H1 (cell line): Measurements from ENCODE around the gene RNF130. TPM values are rescaled to one million over a fixed set of nuclear protein-coding genes. Genes with fewer than 3 reads are reported as not detected.
"Not testable (repeated sequence)": the region's sequence is repeated elsewhere in the genome, so short reads cannot be mapped to it uniquely, and the experiment has no call there.

Experiments used
- CTCF ChIA-PET: fragments of 300-600 bp; sonication (Branson Sonifier 250); formaldehyde crosslinking; loops from one replicate; lab custom pipeline; 2021; ENCODE audit not compliant: partially characterized antibody; lab: Charles Lee
- POLR2A ChIA-PET: fragments of 300-600 bp; sonication (Branson Sonifier 250); formaldehyde crosslinking; loops from one replicate; lab custom pipeline; 2021; ENCODE audit warnings: inconsistent platforms; ENCODE audit not compliant: partially characterized antibody; lab: Charles Lee
- DNase-seq, 2 experiments: peaks; one replicate each; pipeline versions ENCODE4 v3.0.0 to v3.0.0-alpha.2; 2010 to 2022; ENCODE audit warnings: low spot score in 2 of 2, low read depth in 1 of 2, mixed read lengths in 1 of 2
- FAIRE-seq: peaks from 2 replicates; lab custom pipeline; 2011; peaks lifted over from hg19 to GRCh38; lab: Jason Lieb, UNC
- H2AFZ ChIP-seq: 2 replicates; pipeline ENCODE4 v1.8.1; 2012; ENCODE audit warnings: low read length, inconsistent platforms
- H2AK5ac ChIP-seq: 2 replicates; pipeline ENCODE4 v1.6.1; 2013; ENCODE audit warnings: low read depth, low read length
- H2BK120ac ChIP-seq: replicated peaks from 2 replicates; pipeline ENCODE3; 2013; ENCODE audit warnings: low read depth, low read length, inconsistent platforms
- H2BK12ac ChIP-seq: 2 replicates; pipeline ENCODE4 v1.6.1; 2013; ENCODE audit warnings: low read depth, low read length
- H2BK15ac ChIP-seq: 2 replicates; pipeline ENCODE4 v1.6.1; 2013; ENCODE audit warnings: low read length
- H2BK20ac ChIP-seq: 2 replicates; pipeline ENCODE4 v1.6.1; 2013; ENCODE audit warnings: low read length
- H2BK5ac ChIP-seq: 2 replicates; pipeline ENCODE4 v1.6.1; 2013; ENCODE audit warnings: low read depth, low read length
- H3K14ac ChIP-seq: 2 replicates; pipeline ENCODE4 v1.6.1; 2013; ENCODE audit warnings: inconsistent platforms; ENCODE audit not compliant: insufficient read length
- H3K18ac ChIP-seq: 2 replicates; pipeline ENCODE4 v1.6.1; 2013; ENCODE audit warnings: low read length; ENCODE audit errors: extremely low read depth
- H3K23ac ChIP-seq: 2 replicates; pipeline ENCODE4 v1.6.1; 2013; ENCODE audit warnings: inconsistent platforms; ENCODE audit not compliant: insufficient read length
- H3K23me2 ChIP-seq: 2 replicates; pipeline ENCODE4 v1.6.1; 2013; ENCODE audit warnings: low read depth, low read length
- H3K27ac ChIP-seq: 2 replicates; pipeline ENCODE4 v1.6.1; 2011; ENCODE audit warnings: low read depth, low read length, inconsistent platforms
- H3K27me3 ChIP-seq, 4 experiments: replicated peaks in 1 of 4; 1 replicate in 1 of 4; 2 replicates in 3 of 4; pipeline versions ENCODE4 v1.6.1 to v1.8.1; 2011 to 2013; ENCODE audit warnings: low read length in 3 of 4, mild to moderate bottlenecking in 3 of 4, inconsistent platforms in 2 of 4, mixed read lengths in 2 of 4, moderate library complexity in 1 of 4; ENCODE audit not compliant: control insufficient read depth in 3 of 4, insufficient read depth in 3 of 4; ENCODE audit errors: extremely low read depth in 1 of 4
- H3K36me3 ChIP-seq, 4 experiments: 2 replicates each; pipeline versions ENCODE4 v1.6.1 to v1.8.1; 2011 to 2013; ENCODE audit warnings: mild to moderate bottlenecking in 4 of 4, low read length in 3 of 4, moderate library complexity in 2 of 4, control low read depth in 1 of 4, inconsistent platforms in 1 of 4; ENCODE audit not compliant: insufficient read depth in 4 of 4, control insufficient read depth in 2 of 4
- H3K4ac ChIP-seq: replicated peaks from 2 replicates; pipeline ENCODE3; 2013; ENCODE audit warnings: low read length, low read depth, mixed read lengths, inconsistent platforms; ENCODE audit not compliant: insufficient read length
- H3K4me1 ChIP-seq, 4 experiments: replicated peaks in 1 of 4; 1 replicate in 1 of 4; 2 replicates in 3 of 4; pipeline versions ENCODE4 v1.6.1 to v1.8.1; 2011 to 2013; ENCODE audit warnings: low read length in 3 of 4, inconsistent platforms in 2 of 4, mixed read lengths in 1 of 4; ENCODE audit not compliant: insufficient read depth in 4 of 4, control insufficient read depth in 3 of 4
- H3K4me2 ChIP-seq, 2 experiments: 2 replicates each; pipeline versions ENCODE4 v1.6.1 to v1.8.1; 2011 to 2013; ENCODE audit warnings: low read depth in 2 of 2, low read length in 2 of 2, control low read depth in 1 of 2, inconsistent platforms in 1 of 2, mild to moderate bottlenecking in 1 of 2; ENCODE audit not compliant: insufficient read depth in 1 of 2
- H3K4me3 ChIP-seq, 4 experiments: fragments of 200-600, 300-600 bp in 1 of 4; sonication (generic), shearing (Covaris generic), sonication (Bioruptor Twin) in 1 of 4; 2 replicates each; pipeline versions ENCODE4 v1.5.1 to v1.8.1; 2011 to 2016; ENCODE audit warnings: low read length in 4 of 4, low read depth in 3 of 4, control low read depth in 2 of 4, inconsistent platforms in 2 of 4, mild to moderate bottlenecking in 2 of 4, mixed read lengths in 1 of 4, moderate library complexity in 1 of 4; ENCODE audit not compliant: insufficient read depth in 2 of 4; ENCODE audit errors: extremely low read depth in 1 of 4
- H3K56ac ChIP-seq: replicated peaks from 2 replicates; pipeline ENCODE3; 2013; ENCODE audit warnings: low read depth, mild to moderate bottlenecking, mixed read lengths, low read length, inconsistent platforms; ENCODE audit not compliant: insufficient read length
- H3K79me1 ChIP-seq: 2 replicates; pipeline ENCODE4 v1.6.1; 2013; ENCODE audit warnings: low read depth, low read length, control low read depth
- H3K79me2 ChIP-seq, 2 experiments: 2 replicates each; pipeline versions ENCODE4 v1.6.1 to v1.8.1; 2012 to 2013; ENCODE audit warnings: low read length in 2 of 2, mild to moderate bottlenecking in 2 of 2, inconsistent platforms in 1 of 2; ENCODE audit not compliant: insufficient read depth in 2 of 2, control insufficient read depth in 1 of 2
- H3K9ac ChIP-seq, 4 experiments: replicated peaks in 1 of 4; 1 replicate in 1 of 4; 2 replicates in 3 of 4; pipeline versions ENCODE4 v1.6.1 to v1.8.1; 2011 to 2013; ENCODE audit warnings: low read depth in 3 of 4, low read length in 3 of 4, control low read depth in 2 of 4, mild to moderate bottlenecking in 2 of 4, moderate library complexity in 2 of 4, inconsistent platforms in 1 of 4; ENCODE audit errors: extremely low read depth in 1 of 4
- H3K9me3 ChIP-seq, 2 experiments: 2 replicates each; pipeline versions ENCODE4 v1.6.1 to v1.8.1; 2012 to 2013; ENCODE audit warnings: mild to moderate bottlenecking in 2 of 2, moderate library complexity in 2 of 2, control low read depth in 1 of 2, inconsistent platforms in 1 of 2, low read depth in 1 of 2, low read length in 1 of 2, mixed read lengths in 1 of 2; ENCODE audit not compliant: insufficient read depth in 2 of 2
- H4K20me1 ChIP-seq, 2 experiments: replicated peaks in 1 of 2; 2 replicates each; pipeline versions ENCODE3 to v1.8.1; 2011 to 2013; ENCODE audit warnings: inconsistent platforms in 2 of 2, low read length in 2 of 2, mild to moderate bottlenecking in 1 of 2; ENCODE audit not compliant: insufficient read depth in 2 of 2, control insufficient read depth in 1 of 2
- H4K5ac ChIP-seq: 2 replicates; pipeline ENCODE4 v1.6.1; 2013; ENCODE audit warnings: low read length, low read depth, mixed read lengths, inconsistent platforms; ENCODE audit not compliant: insufficient read length
- H4K8ac ChIP-seq: 2 replicates; pipeline ENCODE4 v1.8.0; 2013; ENCODE audit warnings: mild to moderate bottlenecking, moderate library complexity, low read length, inconsistent platforms; ENCODE audit not compliant: insufficient read depth; ENCODE audit errors: extremely low read depth
- H4K91ac ChIP-seq: replicated peaks from 2 replicates; pipeline ENCODE3; 2013; ENCODE audit warnings: low read length, mixed read lengths, inconsistent platforms; ENCODE audit not compliant: insufficient read length
- WGBS, 2 experiments: shearing (Covaris generic) in 1 of 2; methylation state at CpG; one replicate each; pipeline versions ENCODE4 v1.1.6 to v1.1.7; 2013 to 2015; ENCODE audit warnings: low lambda C conversion rate in 2 of 2, mixed read lengths in 2 of 2, inconsistent platforms in 1 of 2, low coverage in 1 of 2, missing lambda C conversion rate in 1 of 2; ENCODE audit not compliant: insufficient replicate concordance in 2 of 2, insufficient coverage in 1 of 2, insufficient read length in 1 of 2; ENCODE audit errors: extremely low coverage in 1 of 2, missing lambda C conversion rate in 1 of 2; 5-methylcytosine and 5-hydroxymethylcytosine counted together
- polyA plus RNA-seq, 7 experiments: library from polyadenylated mRNA; depleted of rRNA in 3 of 7; stranded (reverse) in 5 of 7; unstranded in 2 of 7; fragments of >200 nt in 5 of 7; fragments of 200-250 nt in 2 of 7; gene quantifications; 1 replicate in 5 of 7; 2 replicates in 1 of 7; 4 replicates in 1 of 7; pipeline versions ENCODE4 v1.2.1 to v1.2.3, GENCODE V29; 2011 to 2013; ENCODE audit warnings: missing spikeins in 2 of 7, mixed read lengths in 2 of 7
- total RNA-seq: library from RNA; stranded (reverse); fragmentation: NEBNext Ultra II Directional; extraction: Animal tissue kit (Norgen Biotek cat#: 25700); gene quantifications from 2 replicates; pipeline ENCODE4 v1.2.1, GENCODE V29; 2021

RNF130 gene
- total and polyA plus RNA-seq, 2 of the 8 experiments (the other 6 are each of a cell fraction or from before 2014, with no cell fraction given), result 65.1 to 70.0 TPM

DNA sequence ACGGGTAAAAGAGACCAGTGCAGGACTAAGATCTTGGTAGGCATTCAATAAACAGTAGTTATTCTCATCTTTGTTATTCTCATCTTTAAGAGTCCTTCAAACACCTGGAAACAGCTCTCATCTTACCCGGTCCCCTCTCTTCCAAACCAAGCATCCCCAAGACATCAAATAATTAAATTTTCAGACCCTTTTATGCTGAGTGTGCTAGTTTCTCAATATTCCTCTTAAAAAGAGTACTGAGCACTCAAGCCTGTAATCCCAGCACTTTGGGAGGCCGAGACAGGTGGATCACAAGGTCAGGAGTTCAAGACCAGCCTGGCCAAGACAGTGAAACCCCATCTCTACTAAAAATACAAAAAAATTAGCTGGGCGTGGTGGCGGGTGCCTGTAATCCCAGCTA, 112.4 kb downstream of the RNF130 start:
- H3K27me3 ChIP-seq, H3K4me3 ChIP-seq, H3K4ac ChIP-seq, H3K23ac ChIP-seq, H3K4me1 ChIP-seq, H3K18ac ChIP-seq, H2BK15ac ChIP-seq, H2AFZ ChIP-seq, H2BK120ac ChIP-seq, H4K91ac ChIP-seq, H2BK12ac ChIP-seq, H3K4me2 ChIP-seq, H3K14ac ChIP-seq, H3K56ac ChIP-seq, H4K20me1 ChIP-seq, H3K79me2 ChIP-seq, H2AK5ac ChIP-seq, H3K23me2 ChIP-seq, H3K9ac ChIP-seq, H4K8ac ChIP-seq, H3K79me1 ChIP-seq, H3K9me3 ChIP-seq, DNase-seq, H4K5ac ChIP-seq, FAIRE-seq, H2BK5ac ChIP-seq, H2BK20ac ChIP-seq, H3K27ac ChIP-seq: not testable (repeated sequence)
- ChIA-PET CTCF (interaction anchor here (0.9 to 1.7 kb wide), 3 partner anchors 14 to 50 kb away, joined by 3 to 6 read pairs (median 5); no protein-coding TSS in a partner anchor), POLR2A (interaction anchor here (0.8 to 1.5 kb wide), 2 partner anchors 12 to 124 kb away, joined by 4 to 5 read pairs; no protein-coding TSS in a partner anchor)
- peaks cover 6 to 47% (median 14%) of the 10 kb centered on the region in 4 experiments for H3K36me3 ChIP-seq
- WGBS, 2 experiments, result 89% methylated on average over 5 of the region's 5 CpGs; no CpG with 5 or more reads in 1 of the 2 experiments
